Gastroesophageal sphincter (tissue), 3 donors: ENCODE results near the gene DEFB108B.
"Not testable (repeated sequence)": the region's sequence is repeated elsewhere in the genome, so short reads cannot be mapped to it uniquely, and the experiment has no call there.

Experiments used
- CTCF ChIP-seq, 4 experiments: fragments of 200-600 bp in 2 of 4; fragments of 450-650 bp in 2 of 4; sonication (generic) in 1 of 4; IDR thresholded peaks; one replicate each; pipeline ENCODE4 v1.5.1; 2017 to 2019; ENCODE audit warnings: antibody characterized with exemption in 4 of 4, mild to moderate bottlenecking in 2 of 4, moderate library complexity in 2 of 4
- POLR2A ChIP-seq, 2 donors: fragments of 450-650 bp; IDR thresholded peaks; one replicate each; pipeline ENCODE4 v1.6.1; 2017; ENCODE audit warnings: antibody characterized with exemption in 2 of 2, mild to moderate bottlenecking in 2 of 2, moderate library complexity in 1 of 2
- POLR2AphosphoS5 ChIP-seq: sonication (generic); formaldehyde crosslinking; IDR thresholded peaks from one replicate; pipeline ENCODE4 v1.6.1; 2017; ENCODE audit warnings: antibody characterized with exemption

GRCh38 chr11:71787824-71788454 is 45.1 kb upstream of the DEFB108B start:
- TF ChIP-seq CTCF (IDR thresholded peaks at IDR 0.05); POLR2A (IDR thresholded peaks at IDR 0.05); POLR2AphosphoS5: not testable (repeated sequence)
